Measurements from ENCODE around the gene RNF130.
"Not testable (repeated sequence)": the region's sequence is repeated elsewhere in the genome, so short reads cannot be mapped to it uniquely, and the experiment has no call there.

RNF130 gene

GRCh38 chr5:179974246-179974945 is 97.2 kb downstream of the RNF130 start:
- no peak for DNase-seq (ENCODE audit: low read depth)

GRCh38 chr5:179973391-179973790 is 98.2 kb downstream of the RNF130 start:
- DNase-seq (ENCODE audit: low read depth) = no peak

GRCh38 chr5:179969110-179969509 is 102.4 kb downstream of the RNF130 start:
- DNase-seq (ENCODE audit: low read depth) = no peak

- no peak for DNase-seq (ENCODE audit: low read depth)
Measured at GRCh38 chr5:179967489-179967888, 104.1 kb downstream of the RNF130 start.

GRCh38 chr5:179964015-179964414 is 107.5 kb downstream of the RNF130 start:
- no peak for DNase-seq (ENCODE audit: low read depth)

GRCh38 chr5:179963375-179963774 is 108.2 kb downstream of the RNF130 start:
- no peak for DNase-seq (ENCODE audit: low read depth)

- no peak for DNase-seq (ENCODE audit: low read depth)
Measured at GRCh38 chr5:179960204-179960831, 111.2 kb downstream of the RNF130 start.

GRCh38 chr5:179959641-179960040 is 111.9 kb downstream of the RNF130 start:
- no peak for DNase-seq (ENCODE audit: low read depth)

- DNase-seq (ENCODE audit: low read depth) = not testable (repeated sequence)
Measured at GRCh38 chr5:179959118-179959517, 112.4 kb downstream of the RNF130 start.

GRCh38 chr5:179955630-179956029 is 115.9 kb downstream of the RNF130 start:
- no peak for DNase-seq (ENCODE audit: low read depth)

GRCh38 chr5:179955062-179955461 is 116.5 kb downstream of the RNF130 start:
- no peak for DNase-seq (ENCODE audit: low read depth)

- peak; percentile 49 for DNase-seq (ENCODE audit: low read depth)
Measured at GRCh38 chr5:179954434-179954833, 117.1 kb downstream of the RNF130 start.

- DNase-seq (ENCODE audit: low read depth) = no peak
Measured at GRCh38 chr5:179953987-179954386, 117.6 kb downstream of the RNF130 start.

GRCh38 chr5:179936976-179937681 is 134.4 kb downstream of the RNF130 start:
- DNase-seq (ENCODE audit: low read depth) = no peak

- DNase-seq (ENCODE audit: low read depth) = no peak
Measured at GRCh38 chr5:179930788-179931473, 140.6 kb downstream of the RNF130 start.

GRCh38 chr5:179927824-179928223 is 143.7 kb downstream of the RNF130 start:
- DNase-seq (ENCODE audit: low read depth) = no peak

- no peak for DNase-seq (ENCODE audit: low read depth)
Measured at GRCh38 chr5:179926657-179927056, 144.9 kb downstream of the RNF130 start.

- DNase-seq (ENCODE audit: low read depth) = no peak
Measured at GRCh38 chr5:179923436-179923835, 148.1 kb downstream of the RNF130 start.

GRCh38 chr5:179920175-179920574 is 151.4 kb downstream of the RNF130 start:
- DNase-seq (ENCODE audit: low read depth) = no peak

- DNase-seq (ENCODE audit: low read depth) = no peak
Measured at GRCh38 chr5:179919487-179920060, 152.0 kb downstream of the RNF130 start.

- no peak for DNase-seq (ENCODE audit: low read depth)
Measured at GRCh38 chr5:179918742-179919486, 152.6 kb downstream of the RNF130 start.

- no peak for DNase-seq (ENCODE audit: low read depth)
Measured at GRCh38 chr5:179916523-179916922, 155.0 kb downstream of the RNF130 start.

Data from fibroblast of gingiva (primary cell).